ENCODE measurements around the gene CALHM1. TPM values are rescaled to one million over a fixed set of nuclear protein-coding genes. Genes with fewer than 3 reads are reported as not detected.
A peak's percentile ranks its signal among the peaks of the same experiment; 100 is the strongest.
"Not testable (repeated sequence)": the region's sequence is repeated elsewhere in the genome, so short reads cannot be mapped to it uniquely, and the experiment has no call there.

The CALHM1 gene
- total RNA-seq, 1 experiment from 2014 or later, result not detected

- Mint-ChIP-seq H3K36me3 (ENCODE audit: insufficient read depth, unreplicated experiment) (no peaks in the 10 kb centered on the region), H3K4me3 (ENCODE audit: unreplicated experiment) (no peak overlapping the region), H3K4me1 (ENCODE audit: low read depth, unreplicated experiment) (peaks cover 12% of the 10 kb centered on the region), H3K27ac (ENCODE audit: unreplicated experiment) (no peak overlapping the region), H3K9me3 (ENCODE audit: unreplicated experiment) (no peaks in the 10 kb centered on the region), H3K27me3 (ENCODE audit: insufficient read depth, unreplicated experiment) (no peaks in the 10 kb centered on the region)
- ChIA-PET POLR2A (no interaction called here), CTCF (no interaction called here)
- intact Hi-C loops (cut with micrococcal nuclease; ENCODE audit: unreplicated experiment), result loop anchor here (5.0 kb wide), 2 partner anchors 35 to 105 kb away; partner anchors contain the start of gene CALHM2
- no peak for TF ChIP-seq CTCF (IDR thresholded peaks at IDR 0.05; ENCODE audit: insufficient read depth in 1 of 2, low read depth in 1 of 2, low read length in 1 of 2, severe bottlenecking in 1 of 2, unreplicated experiment in 1 of 2)
- Histone ChIP-seq H3K9me3 (no peaks in the 10 kb centered on the region), H3K4me1 (peaks cover 9% of the 10 kb centered on the region), H3K4me3 (ENCODE audit: low read depth, low read length) (no peak overlapping the region), H3K27me3 (replicated peaks; ENCODE audit: control insufficient read depth, insufficient read depth, low read length) (no peaks in the 10 kb centered on the region), H3K36me3 (ENCODE audit: control insufficient read depth, insufficient read depth, low read length) (no peaks in the 10 kb centered on the region)
- BruUV-seq (replicated peaks), result no TSS peak
- no peak for DNase-seq
These were observed 28.7 kb upstream of the CALHM1 start for GRCh38 chr10:103487410-103487708.

- H3K36me3 ChIP-seq (ENCODE audit: control insufficient read depth, insufficient read depth, low read length); H3K27me3 Mint-ChIP-seq (ENCODE audit: insufficient read depth, unreplicated experiment); DNase-seq; H3K4me1 Mint-ChIP-seq (ENCODE audit: low read depth, unreplicated experiment); H3K4me3 ChIP-seq (ENCODE audit: low read depth, low read length); H3K36me3 Mint-ChIP-seq (ENCODE audit: insufficient read depth, unreplicated experiment); BruUV-seq (replicated peaks); H3K4me1 ChIP-seq; H3K27me3 ChIP-seq (replicated peaks; ENCODE audit: control insufficient read depth, insufficient read depth, low read length); H3K27ac Mint-ChIP-seq (ENCODE audit: unreplicated experiment); H3K9me3 Mint-ChIP-seq (ENCODE audit: unreplicated experiment); POLR2A ChIA-PET; H3K9me3 ChIP-seq; H3K4me3 Mint-ChIP-seq (ENCODE audit: unreplicated experiment): not testable (repeated sequence)
- CTCF ChIA-PET, result interaction anchor here (1.8 kb wide), 1 partner anchor 70 kb away, joined by 7 read pairs; no protein-coding TSS in a partner anchor
- intact Hi-C loops (cut with micrococcal nuclease; ENCODE audit: unreplicated experiment), result loop anchor here (5.0 kb wide), 2 partner anchors 35 to 105 kb away; partner anchors contain the start of gene CALHM2
These were observed 28.1 kb upstream of the CALHM1 start for GRCh38 chr10:103486635-103487409.

- peak; percentile 62 to 72 for TF ChIP-seq CTCF (IDR thresholded peaks at IDR 0.05; ENCODE audit: insufficient read depth in 1 of 2, low read depth in 1 of 2, low read length in 1 of 2, severe bottlenecking in 1 of 2, unreplicated experiment in 1 of 2)
- peak in 1 of 2 experiments; percentile 57 for DNase-seq
- H3K27me3 Mint-ChIP-seq (ENCODE audit: insufficient read depth, unreplicated experiment), result no peaks in the 10 kb centered on the region
- H3K4me1 Mint-ChIP-seq (ENCODE audit: low read depth, unreplicated experiment), result no peaks in the 10 kb centered on the region
- H3K36me3 Mint-ChIP-seq (ENCODE audit: insufficient read depth, unreplicated experiment), result no peaks in the 10 kb centered on the region
- intact Hi-C loops (cut with micrococcal nuclease; ENCODE audit: unreplicated experiment), result no loop called here
- H3K27ac Mint-ChIP-seq (ENCODE audit: unreplicated experiment), result no peak overlapping the region
- no peaks in the 10 kb centered on the region for H3K9me3 Mint-ChIP-seq (ENCODE audit: unreplicated experiment)
- BruUV-seq (replicated peaks), result no TSS peak
- H3K4me3 ChIP-seq (ENCODE audit: low read depth, low read length), result no peak overlapping the region
- no peaks in the 10 kb centered on the region for H3K9me3 ChIP-seq
- no peak overlapping the region for H3K4me3 Mint-ChIP-seq (ENCODE audit: unreplicated experiment)
- H3K27me3 ChIP-seq (replicated peaks; ENCODE audit: control insufficient read depth, insufficient read depth, low read length), result no peaks in the 10 kb centered on the region
- ChIA-PET POLR2A (no interaction called here), CTCF (no interaction called here)
- H3K4me1 ChIP-seq, result no peaks in the 10 kb centered on the region
- H3K36me3 ChIP-seq (ENCODE audit: control insufficient read depth, insufficient read depth, low read length), result no peaks in the 10 kb centered on the region
These were observed 23.4 kb upstream of the CALHM1 start for GRCh38 chr10:103481974-103482531.
